ENCODE data around the gene GFOD1.
"Not testable (repeated sequence)": the region's sequence is repeated elsewhere in the genome, so short reads cannot be mapped to it uniquely, and the experiment has no call there.

GFOD1 gene

DNA sequence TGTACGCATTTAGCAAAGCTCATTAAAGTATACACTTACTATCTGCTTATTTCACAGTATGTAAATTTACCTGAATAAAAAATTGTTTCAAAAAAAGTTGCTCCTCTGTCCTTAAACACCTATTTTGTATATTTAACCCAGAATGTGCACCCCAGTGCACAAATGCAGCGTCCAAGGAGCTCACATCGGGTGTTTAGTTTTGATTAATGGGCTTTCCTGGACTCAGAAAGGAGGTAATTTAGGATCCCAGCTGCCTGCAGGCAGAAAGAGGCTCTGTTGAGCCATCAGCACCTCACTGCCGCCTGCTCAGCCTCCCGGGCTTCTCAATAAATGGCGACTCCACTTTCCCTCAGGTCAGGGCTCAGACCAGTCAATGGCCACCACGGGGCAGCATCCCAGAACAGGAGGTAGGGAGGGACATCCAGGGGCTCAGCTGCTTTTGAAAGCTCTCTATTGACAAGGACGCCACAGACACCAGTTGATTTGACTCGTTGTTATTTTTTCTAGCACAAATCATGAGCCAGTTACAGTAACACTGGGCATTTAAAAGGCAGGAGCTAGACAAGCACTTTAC lies 88.9 kb downstream of the GFOD1 start:
- no peak for DNase-seq

DNA sequence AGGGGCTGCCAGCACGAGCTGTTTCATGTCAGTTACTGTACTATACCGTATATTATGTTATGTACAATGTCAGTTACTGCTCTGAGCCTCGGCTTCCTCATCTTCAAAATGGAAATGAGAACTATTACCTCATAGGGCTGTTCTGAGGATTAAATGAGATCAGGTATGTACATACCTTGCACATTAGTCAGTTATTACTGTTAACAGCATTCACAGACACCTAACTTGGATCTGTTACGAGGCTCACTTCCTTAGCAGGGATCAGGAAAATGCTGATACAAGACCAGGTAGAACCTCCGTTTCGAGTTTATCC lies 89.4 kb downstream of the GFOD1 start:
- DNase-seq: no peak

DNA sequence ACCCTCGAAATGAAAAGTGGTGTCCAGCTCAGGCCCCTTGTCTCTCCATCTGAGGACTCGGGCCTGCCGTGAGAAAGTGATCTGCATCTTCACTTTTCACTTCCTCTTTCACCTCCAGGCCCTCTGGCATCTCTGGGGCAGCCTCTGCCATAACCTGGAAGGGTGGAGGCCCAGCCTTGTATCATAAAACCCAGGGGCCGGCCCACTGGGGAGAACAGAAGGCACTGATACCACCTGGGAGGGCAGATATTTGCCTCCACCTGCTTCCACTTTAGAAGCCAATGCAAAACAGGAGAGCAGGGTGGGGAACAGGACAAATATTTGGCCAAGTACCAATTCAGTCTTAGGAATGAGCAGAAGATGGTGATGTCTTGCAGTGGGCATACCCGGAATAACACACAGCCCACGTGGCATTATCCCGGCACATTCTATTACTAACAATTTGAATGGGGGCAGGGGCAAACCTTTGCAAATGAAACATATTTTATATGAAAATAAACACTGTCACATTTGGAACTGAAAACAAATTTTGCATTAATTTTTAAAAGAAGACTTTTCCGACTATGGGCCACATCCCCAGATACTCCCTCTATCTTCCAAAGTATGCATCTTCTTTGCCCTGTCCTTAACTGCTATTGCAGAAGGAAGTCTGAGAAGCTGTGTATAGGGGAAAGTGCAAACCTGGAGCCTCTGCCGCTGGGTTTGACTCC lies 89.9 kb downstream of the GFOD1 start:
- DNase-seq: no peak

DNA sequence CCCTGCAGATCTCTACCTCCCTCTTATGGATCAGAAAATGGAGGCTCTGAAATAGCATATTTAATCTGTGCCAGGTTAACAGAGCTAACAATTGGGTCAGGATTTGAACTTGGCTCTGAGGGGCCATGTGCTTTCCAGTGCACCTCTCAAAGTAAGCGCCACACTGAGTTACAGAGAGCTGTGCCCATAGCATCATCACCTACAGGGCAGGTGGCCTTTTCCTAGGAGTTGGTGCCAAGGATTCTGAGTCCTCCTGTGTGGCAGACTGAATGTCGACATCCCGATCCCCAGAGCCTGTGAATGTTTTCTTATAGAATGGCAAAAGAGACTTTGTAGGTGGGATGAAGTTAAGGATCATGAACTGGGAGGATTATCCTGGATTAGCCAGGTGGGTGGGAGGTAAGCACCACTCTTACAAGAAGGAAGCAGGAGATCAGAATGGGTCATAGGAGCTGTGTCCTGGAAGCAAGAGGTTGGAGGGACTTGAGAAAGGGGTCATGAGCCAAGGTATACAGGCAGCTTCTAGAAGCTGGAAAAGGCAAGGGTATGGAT lies 91.1 kb downstream of the GFOD1 start:
- no peak for DNase-seq

DNA sequence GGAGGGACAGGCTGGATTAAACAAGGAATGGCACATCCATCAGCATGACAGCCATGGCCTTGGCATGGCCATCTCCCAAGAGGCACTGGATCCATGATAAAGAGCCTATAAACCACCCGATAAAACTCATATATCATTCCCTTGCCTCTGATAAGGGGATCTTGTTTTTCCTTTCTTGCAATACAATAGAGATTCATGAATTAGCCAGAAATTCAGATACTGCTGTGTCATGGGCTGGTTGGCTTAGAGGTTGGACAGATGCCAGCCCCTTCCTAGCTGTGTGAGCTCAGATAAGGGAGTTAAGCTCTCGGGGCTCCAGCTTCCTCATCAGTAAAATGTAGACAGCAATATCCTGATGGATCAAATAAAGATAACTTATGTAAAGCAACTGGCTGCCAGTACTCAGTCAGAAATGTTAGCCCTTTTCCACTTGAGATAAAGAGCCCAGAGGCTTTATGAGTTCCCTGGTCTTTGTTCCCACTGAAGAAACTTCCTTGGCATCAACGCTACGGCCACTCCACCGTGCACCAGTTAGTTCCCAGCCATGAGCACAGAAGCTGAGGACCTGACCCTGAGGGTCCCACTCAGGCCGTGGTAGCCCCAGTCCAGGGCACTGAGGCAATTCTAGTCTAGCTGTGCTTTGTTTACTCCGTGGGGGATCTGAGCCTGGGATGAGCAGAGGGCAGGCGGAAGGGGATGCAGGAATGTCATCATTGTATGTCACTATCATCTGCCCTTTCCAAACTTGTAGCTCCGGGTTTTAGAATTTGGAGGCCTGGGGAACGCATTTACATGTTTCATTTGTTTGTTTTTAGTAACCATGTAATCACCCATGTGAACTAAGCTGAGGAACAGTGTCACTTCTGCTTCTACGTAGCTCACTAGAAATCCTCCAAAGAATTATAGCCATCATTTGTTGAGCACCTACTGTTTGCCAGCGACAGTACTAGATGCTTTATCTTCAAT lies 91.8 kb downstream of the GFOD1 start:
- no peak for DNase-seq

DNA sequence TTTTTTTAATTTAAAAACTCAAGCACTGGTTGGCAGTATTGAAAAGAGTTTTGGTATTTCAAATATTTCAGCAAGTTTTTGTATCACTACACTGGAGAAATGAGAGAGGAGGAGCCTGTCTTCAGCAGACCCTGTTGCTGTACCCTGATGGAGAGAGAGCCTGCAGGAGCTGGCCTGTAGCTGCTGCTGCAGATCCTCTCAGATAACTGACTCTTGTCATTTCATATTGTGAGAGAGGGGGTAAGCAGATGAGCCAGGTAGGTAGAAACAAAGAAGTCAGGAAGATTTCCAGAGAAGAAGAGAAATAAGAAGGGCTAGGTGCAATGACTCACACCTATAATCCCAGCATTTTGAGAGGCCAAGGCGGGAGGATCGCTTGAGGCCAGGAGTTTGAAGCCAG lies 94.9 kb downstream of the GFOD1 start:
- DNase-seq: no peak

DNA sequence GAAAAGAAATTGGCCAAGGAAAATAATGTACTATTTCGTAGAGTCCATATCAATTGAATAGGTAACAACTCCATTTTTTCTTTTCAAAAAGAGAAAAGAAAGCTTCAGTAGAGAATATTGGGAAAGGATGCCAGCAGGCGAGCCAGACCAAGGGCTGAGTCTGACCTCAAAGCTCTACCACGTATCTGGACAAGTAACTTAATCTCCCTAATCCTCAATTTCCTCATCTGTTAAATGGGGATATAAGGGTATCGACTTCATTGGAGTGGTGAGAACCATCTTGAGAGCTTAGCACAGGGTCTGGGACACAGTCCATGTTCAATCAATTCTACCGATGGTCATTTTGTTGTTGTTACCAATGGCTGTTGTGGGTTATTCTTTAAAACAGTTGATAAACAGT lies 95.9 kb downstream of the GFOD1 start:
- DNase-seq: no peak

DNA sequence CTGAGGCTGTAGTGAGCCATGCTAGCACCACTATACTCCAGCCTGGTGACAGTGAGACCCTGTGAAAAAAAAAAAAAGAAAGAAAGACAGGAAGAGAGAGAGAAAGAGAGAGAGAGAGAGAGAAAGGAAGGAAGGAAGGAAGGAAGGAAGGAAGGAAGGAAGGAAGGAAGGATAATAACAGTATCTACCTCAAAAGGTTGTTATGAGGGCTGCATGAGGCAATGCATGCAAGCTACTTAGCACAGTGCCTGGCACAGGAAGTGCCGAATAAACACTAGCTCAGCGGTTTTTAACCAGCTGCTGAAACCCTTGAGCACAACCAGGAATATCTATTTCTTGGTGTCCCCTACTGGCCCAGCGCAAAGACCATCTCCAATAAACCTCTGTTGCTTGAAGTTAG lies 96.7 kb downstream of the GFOD1 start:
- no peak for DNase-seq

DNA sequence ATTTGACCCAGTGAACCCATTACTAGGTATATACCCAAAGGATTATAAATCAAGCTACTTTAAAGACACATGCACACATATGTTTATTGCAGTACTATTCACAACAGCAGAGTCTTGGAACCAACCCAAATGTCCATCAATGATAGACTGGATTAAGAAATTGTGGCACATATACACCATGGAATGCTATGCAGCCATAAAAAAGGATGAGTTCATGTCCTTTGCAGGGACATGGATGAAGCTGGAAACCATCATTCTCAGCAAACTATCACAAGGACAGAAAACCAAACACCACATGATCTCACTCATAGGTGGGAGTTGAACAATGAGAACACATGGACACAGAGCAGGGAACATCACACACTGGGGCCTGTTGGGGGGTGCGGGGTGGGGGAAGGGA lies 98.2 kb downstream of the GFOD1 start:
- not testable (repeated sequence) for DNase-seq

DNA sequence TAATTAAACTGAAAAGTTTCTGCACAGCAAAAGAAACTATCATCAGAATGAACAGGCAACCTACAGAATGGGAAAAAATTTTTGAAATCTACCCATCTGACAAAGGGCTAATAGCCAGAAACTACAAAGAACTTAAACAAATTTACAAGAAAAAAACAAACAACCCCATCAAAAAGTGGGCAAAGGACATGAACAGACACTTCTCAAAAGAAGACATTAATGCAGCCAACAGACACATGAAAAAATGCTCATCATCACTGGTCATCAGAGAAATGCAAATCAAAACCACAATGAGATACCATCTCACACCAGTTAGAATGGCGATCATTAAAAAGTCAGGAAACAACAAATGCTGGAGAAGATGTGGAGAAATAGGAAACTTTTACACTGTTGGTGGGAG lies 98.6 kb downstream of the GFOD1 start:
- not testable (repeated sequence) for DNase-seq

DNA sequence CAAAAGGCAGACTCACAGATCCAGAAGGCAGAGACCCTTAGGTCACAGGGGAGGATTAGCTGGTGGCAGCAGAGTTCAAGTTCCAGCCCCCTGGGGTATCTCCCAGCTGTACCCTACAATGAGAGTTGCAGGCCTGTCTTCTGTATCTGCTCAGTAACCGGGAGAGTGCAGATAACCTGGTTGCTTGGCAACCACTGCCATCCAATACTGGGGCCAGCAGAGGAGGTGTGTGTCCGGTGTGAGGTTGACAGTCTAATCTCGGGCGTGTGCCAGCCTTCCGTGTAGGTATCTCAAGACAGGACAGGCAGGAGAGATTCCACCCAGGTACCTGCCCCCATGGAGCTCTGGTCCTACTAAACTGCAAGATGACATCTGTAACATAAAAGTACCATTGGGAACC lies 102.4 kb downstream of the GFOD1 start:
- DNase-seq: no peak

DNA sequence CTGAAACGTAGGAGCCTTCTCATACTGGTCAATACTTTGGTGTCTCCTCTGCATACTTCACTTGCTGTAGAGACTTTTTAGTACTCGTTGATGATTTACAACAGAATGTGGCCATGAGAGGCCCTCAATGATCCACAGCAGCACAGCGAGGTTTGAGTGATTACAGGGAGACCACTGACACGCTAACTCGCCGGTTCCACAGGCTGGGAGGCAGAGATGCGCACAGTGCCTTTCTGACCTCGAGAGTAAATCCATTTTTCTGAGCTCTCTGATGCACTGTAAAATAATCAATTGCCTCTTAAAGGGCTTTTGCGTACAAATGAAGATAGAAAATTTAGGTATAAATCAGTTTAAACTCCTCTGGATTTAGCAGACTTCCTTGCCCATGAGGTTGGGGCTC lies 102.9 kb downstream of the GFOD1 start:
- DNase-seq: no peak

DNA sequence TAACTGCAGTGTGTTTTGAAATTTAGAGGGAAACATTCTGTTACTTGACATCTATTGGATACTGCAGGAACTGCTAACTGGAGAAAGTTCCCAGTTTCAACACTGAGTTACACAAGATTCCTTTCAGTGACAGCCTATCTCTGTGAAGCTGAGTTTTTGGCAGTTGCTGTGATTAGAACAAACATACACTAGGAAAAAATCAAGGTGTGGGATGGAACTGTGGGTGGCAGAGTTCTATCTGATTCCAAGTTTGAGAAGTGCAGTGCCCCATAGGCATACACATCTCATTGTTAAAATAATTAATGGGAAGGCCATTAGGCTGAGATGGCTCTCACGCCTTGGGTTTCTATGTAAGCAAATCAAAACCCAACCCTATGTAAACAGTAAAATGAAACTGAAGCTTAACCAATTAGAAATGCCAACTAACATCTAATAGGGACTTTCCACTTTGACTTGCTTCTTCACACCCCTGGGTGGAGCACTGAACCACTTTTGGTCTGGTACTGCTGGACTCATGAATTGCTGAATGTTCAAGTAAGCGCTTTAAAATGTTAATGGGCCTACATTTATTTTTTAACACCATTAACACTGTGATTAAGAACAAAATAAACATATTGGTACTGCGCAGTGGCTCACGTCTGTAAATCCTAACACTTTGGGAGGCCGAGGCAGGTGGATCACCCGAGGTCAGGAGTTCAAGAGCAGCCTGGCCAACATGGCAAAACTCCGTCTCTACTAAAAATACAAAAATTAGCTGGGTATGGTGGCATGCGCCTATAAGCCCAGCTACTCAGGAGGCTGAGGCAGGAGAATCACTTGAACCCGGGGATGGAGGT lies 103.9 kb downstream of the GFOD1 start:
- no peak for DNase-seq

DNA sequence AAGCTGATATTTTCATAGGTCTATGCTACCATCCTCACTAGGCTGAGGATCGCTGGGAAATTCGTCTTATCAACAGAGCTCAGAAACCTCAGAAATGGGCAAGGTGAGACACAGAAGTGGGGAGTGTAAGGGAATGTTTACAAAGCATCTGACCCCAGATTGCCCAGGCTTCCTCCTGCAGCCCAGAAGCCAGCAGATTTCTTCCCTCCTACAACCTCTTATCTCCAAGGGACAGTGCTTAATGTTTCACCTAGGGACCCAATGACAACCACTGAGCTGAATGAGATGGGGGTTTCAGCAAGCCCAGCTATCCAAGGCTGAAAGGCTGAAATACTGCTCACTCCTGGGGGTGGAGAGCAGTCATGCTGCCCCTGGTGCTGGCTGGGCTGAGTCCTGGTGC lies 106.6 kb downstream of the GFOD1 start:
- no peak for DNase-seq

DNA sequence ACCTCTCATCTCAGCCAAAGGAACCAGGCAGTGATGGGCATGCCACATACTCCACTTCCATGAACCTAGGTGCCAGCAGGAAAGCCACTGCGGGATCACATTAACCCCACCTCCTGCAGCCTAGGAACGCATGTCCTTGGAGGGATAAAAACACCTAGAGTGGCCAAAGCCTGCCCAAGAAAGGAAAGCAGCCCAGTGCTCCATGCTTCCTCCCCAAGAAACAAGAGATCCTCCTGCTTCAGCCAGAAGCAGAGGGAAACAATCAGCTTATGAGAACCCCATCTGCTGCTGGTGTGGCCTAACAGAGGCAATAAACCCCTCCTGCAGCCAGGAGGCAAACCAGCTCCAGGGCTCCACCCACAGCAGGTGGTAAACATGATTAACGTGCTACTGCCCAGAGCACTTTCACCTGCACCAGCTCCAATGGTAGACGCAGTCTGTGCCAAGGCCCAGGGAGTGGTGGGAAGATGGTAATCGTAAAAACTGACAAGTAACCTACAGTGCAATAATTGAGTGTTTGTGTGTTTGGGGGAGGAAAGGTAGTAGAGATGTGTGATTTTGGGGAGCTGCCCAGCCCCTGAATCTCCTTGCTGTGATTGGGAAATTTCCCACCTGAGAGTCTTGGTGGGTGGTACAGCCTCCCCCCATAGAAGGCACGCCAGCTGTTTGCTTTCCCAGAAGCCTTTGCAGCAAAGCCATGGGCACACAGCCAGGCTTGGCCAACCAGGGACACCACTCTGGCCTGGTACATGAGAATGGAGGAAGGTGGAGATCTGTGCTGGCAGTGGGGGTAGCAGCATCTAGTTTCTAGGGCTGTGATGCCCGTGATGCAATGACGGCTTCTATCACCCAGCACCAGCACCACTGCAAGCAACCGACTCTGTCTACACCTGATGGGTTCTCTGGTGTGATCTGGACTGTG lies 108.5 kb downstream of the GFOD1 start:
- DNase-seq: no peak

DNA sequence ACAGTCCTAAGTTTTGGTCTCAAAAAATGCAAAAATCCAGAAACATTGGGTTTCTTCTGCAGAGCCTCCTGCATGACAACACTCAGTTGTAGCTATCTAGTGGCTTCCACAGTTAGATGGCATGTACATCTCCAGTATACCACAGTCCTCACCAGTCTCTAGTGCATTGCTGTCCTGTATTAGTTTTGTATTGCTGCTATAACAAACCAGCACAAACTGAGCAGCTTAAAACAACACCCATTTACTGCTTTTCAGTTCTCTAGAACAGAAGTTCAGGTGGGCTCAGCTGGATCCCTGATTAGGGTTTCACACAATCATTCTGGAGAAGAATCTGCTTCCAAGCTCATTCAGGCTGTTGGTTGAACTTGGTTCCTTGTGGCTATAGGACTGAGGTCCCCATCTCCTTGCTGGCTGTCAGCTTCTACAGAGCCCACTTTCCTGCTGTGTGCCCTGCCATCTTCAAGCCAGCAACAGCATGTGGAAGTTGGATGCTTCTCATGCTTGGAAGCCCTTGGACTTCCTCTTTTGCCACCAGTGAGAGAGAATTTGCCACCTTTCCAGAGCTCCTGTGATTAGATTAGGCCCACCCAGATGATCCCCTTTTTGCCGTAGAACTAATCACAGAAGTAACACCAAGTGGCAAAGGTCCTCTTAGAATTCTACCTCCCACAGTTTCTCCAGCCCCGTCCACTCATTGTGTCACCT lies 110.2 kb downstream of the GFOD1 start:
- no peak for DNase-seq

DNA sequence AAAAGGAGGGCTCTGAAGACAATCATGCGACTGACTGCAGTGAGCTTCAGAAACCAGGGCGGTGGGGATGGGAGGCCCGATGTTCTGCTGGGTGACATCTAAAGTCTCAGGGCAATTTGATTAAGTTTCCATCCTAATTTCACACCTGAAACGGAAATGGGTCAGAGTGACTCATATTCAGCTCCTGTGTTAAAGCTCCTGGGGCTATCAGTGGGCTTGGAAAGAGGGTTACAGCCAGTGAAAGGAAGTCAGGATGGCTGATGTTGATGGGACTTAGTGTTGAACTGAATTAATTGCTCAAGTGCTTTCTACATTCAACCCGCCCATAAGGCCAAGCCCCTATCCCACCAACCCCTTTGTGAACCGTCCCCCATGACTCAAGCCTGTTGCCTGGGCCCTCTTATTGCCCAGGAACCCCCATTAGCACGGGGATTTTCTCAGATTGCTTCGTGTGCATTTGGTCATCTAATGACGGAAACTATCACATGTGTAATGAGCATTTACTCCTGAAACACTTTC lies 112.0 kb downstream of the GFOD1 start:
- no peak for DNase-seq

DNA sequence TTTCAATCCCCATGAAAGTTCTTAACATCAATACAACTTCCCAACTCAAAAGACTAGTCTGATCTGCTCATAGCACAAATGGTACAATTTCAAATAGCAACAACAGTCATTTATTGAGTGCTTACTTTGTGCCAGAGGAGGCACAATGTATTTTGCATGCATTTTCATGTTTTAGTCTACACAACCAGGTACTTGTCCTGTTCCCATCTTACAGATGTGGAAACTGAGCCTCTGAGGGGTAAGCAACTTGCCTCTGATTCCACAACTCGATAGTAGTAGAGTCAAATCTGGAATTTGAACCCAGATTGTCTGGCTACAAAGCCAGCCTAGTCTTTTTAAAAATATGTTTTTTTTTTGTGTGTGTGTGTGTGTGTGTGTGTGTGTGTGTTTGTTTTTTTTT lies 113.5 kb downstream of the GFOD1 start:
- DNase-seq: no peak

DNA sequence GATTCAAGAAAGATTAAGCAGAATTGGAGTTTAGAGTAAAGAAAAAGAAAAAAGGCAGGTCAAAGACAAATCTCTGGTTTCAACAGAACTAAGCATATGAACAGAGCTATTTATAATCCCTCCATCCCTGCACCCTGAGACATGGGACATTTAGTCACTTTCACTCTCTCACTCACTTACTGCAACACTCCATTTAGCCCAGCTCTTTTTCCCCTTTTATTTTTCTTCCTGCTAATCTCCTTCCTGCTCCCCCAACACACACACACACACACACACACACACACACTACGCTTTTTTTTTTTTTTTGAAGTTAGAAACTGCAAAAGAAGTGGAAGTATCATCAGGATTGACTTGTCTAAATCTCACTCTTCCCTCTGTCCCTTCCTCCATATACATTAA lies 113.9 kb downstream of the GFOD1 start:
- no peak for DNase-seq

DNA sequence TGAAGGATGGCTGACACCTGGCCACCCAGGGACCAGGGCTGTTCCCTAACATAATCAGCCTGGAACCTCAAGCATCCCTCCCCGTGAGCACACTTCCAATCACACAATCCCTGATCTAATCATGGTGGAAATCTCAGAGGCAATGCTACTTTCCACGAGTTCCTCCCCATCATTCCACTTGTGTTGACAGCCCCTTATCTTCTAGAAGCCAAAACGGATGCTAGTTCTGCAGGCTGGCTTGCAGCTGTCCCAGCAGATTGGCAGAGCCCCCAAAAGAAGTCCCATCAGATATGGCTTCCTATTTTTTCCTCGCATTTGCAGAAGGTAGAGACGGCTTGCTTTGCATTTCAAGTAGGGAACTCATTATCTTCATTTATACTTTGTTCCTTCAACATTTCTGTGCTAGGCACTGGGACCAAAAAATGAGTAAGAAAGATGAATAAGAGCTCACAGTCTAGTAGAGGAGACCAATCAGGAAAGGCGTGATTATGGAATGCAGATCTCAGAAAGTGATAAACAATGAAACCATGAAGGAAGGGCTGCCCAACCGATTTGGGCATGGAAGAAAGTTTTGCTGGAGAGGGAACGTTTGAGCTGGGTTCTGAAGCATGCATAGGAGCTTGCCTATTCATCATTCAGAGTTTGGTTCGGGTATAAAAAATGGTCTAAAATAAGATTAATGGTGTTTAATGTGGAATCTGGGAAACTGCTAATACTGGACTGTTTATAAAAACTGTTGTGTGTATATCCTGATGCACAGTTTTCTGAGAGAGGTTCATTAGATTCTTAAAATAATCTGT lies 114.5 kb downstream of the GFOD1 start:
- DNase-seq: no peak

All from activated effector memory CD4-positive, alpha-beta T cell treated with Interleukin-2 at 50 U/mL for 16 hours (primary cell).